GM21737 (cell line): Measurements from ENCODE around the gene HPN.
"Not testable (repeated sequence)": the region's sequence is repeated elsewhere in the genome, so short reads cannot be mapped to it uniquely, and the experiment has no call there.

Experiments
- ATAC-seq: cut with Tn5 transposase; IDR thresholded peaks from one replicate; pipeline ENCODE4 v1.9.1; 2021; ENCODE audit warnings: mild to moderate bottlenecking, moderate library complexity; ENCODE audit not compliant: unreplicated experiment

HPN gene

DNA sequence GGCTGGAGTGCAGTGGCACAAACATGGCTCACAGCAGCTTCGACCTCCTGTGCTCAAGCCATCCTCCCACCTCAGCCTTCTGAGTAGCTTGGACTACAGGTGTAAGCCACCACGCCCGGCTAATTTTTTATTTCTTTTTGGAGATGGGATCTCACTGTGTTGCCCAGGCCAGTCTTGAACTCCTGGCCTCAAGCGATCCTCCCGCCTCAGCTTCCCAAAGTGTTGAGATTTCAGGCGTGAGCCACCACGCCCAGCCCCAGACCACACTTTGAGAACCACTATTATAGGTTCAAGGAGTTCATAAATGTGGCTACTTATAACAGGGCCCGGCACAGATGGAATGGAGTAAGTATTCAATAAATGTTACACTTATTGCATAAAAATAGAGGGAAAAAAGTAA lies 14.5 kb upstream of the HPN start:
- ATAC-seq, result no peak

DNA sequence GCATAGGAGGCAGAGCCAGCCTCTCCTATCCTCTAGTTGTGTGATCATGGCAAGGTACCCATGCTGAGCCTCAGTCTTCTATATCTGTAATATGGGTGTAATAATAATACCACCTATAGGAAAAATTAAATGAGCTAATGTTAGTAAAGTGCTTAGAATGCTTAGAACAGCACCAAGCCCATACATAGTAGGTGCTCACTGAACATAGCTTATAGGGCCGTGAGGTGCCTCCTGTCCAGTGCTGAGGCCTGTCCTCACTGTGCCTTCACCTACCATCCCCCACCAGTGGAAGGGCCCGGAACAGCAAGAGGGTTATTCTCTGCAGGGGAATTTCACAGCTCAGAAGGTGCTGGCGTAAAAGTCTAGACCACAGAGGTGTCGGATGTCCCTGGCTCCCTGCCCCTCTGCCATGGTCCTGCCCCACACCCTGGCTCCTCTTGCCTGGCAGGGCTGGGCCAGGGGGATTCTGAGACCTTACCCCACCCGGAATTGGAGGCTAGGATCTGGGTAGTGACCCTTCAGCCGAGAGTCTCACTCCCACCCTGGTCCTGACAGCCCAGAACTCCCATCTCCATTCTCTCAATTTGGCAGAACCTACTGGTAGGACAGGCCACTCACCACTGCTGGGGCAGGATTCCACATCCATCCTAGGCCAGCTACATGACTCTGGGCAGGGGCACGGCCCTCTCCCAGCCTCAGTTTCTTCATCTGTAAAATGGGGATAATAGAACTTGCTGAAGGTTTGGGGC lies 13.5 kb upstream of the HPN start:
- no peak for ATAC-seq

GRCh38 chr19:35028600-35028885 lies 13.0 kb upstream of the HPN start:
- not testable (repeated sequence) for ATAC-seq

DNA sequence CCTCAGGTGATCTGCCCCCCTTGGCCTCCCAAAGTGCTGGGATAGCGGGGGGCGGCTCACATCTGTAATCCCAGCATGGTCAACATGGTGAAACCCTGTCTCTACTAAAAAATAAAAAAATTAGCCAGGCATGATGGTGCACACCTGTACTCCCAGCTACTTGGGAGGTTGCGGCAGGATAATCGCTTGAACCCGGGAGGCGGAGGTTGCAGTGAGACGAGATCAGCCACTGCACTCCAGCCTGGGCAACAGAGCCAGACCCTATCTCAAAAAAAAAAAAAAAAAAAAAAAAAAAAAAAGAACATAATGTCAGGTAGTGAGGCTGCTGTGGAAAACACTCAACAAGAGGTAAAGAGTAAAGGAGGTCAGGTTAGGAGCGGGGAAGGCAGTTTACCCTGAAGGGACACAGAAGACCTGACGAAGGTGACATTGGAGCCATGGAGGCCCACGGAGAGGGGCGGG lies 12.2 kb upstream of the HPN start:
- not testable (repeated sequence) for ATAC-seq

GRCh38 chr19:35029737-35030256 lies 11.7 kb upstream of the HPN start:
- ATAC-seq, result no peak

DNA sequence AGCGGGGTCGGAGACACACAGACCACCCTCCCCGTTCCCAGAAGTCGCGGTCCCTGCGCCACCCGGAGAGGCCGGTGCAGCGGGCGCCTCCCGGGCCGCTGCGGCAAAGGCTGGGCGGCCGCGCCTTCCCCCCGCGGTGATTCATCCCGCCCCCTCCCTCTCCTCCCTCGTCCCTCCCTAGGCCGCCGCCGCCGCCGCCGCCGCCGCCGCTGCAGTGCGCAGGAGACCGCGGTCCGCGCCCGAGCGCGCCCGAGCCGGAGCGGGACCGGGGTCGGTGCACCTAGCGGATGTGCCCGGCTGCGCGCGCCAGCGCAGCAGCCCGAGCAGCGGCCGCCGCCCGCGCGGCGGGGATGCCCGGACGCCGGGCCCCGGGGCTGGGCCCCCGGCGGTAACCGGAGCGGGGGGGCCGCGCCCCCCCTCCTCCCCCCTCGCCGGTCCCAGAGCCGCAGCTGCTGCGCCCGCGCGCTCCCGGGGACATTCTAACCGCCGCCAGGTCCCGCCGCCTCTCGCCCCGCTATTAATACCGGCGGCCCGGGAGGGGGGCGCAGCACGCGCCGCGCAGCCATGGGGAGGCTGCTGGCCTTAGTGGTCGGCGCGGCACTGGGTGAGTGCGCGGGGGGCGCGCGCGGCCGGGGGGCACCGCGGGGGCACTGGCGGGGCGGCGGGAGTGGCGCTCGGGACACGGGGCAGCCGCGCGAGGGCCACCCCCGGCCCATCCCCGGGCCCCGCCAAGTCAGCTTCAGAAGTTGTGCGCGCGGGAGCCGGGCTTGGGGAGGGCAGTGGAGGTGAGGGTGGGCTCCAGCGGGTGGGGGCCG lies 11.1 kb upstream of the HPN start, which contains the start of gene SCN1B:
Gene SCN1B, plus strand, starts transcription at position 214 of the 815 bp plus-strand sequence. Its CDS starts 351 bp downstream, at position 565.
- ATAC-seq, result no peak

- ATAC-seq, result no peak
Measured at GRCh38 chr19:35031072-35031881, 10.2 kb upstream of the HPN start.

GRCh38 chr19:35032356-35032865 lies 9.1 kb upstream of the HPN start:
- ATAC-seq, result no peak

- ATAC-seq, result no peak
Measured at GRCh38 chr19:35033067-35034004, 8.2 kb upstream of the HPN start.

- no peak for ATAC-seq
Measured at GRCh38 chr19:35034005-35034502, 7.5 kb upstream of the HPN start.

DNA sequence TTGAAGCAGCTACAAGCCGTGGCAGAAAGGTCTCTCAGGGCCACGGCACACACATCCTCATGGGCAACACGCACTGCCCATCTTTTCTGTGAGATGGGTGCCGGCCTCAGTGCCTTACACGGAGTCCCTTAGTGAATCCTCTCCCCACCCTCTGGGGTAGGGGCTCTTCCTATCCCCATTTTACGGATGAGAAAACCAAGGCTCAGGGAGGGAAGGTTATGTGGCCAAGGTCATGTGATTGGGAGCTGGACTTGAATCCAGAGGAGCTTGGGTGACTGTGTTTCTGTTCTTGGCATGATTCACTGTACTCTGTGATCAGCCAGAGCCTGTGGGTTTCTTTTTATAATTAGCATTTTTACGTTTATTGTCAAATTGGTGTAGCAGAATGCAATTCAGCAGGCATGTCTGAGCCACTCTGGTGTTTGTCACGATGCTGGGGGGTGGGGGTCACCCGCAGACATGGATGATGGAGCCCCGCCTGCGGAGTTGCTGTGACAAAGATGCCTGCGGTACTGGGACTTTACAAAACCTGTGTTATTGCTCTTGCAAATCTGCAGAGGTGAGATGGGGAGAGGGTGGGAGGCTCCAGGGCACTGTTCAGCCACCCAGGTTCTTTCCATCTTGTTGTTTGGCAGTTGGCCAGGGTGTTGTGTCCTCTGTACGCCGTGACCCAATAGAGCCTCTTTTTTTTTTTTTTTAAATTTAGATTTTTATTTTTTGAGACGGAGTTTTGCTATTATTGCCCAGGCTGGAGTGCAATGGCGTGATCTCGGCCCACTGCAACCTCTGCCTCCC lies 6.7 kb upstream of the HPN start:
- ATAC-seq, result no peak

DNA sequence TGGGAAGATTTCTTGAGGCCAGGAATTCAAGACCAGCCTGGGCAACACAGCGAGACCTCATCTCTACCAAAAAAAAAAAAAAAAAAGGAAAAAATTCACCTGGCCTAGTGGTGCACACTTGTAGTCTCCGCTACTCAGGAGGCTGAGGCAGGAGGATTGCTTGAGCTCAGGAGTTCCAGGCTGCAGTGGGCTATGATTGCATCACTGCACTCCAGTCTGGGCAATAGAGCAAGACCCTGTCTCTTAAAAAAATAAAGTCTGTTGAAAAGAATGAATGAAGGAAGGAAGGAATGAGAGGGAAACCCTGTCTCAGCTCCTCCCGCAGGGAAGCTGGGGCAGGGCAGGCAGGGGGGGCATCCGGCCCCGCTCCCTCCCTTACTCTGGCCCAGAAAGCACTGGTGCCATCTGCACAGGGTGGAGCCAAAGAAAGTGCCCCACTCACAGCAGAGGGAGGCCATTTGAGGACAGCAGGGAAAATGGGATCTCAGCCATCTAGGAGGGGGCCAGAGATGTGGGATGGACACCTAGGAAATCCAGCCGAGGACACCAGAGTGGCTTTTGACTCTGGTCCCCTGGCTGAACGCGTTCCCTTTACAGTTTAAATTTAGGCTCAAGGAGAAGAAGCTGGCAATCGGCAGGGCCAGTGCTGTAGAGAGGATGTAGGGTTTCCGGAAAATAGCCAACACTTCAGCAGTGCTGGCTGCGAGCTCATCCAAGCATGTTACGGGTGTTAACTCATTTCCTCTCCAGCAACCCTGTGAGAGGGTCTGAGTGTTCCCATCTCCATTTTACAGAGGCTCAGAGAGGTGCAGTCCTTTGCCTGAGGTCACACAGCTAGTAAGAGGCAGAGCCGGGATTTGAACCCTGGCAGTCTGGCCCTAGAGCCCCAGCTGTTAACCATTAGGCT lies 3.6 kb upstream of the HPN start:
- no peak for ATAC-seq

DNA sequence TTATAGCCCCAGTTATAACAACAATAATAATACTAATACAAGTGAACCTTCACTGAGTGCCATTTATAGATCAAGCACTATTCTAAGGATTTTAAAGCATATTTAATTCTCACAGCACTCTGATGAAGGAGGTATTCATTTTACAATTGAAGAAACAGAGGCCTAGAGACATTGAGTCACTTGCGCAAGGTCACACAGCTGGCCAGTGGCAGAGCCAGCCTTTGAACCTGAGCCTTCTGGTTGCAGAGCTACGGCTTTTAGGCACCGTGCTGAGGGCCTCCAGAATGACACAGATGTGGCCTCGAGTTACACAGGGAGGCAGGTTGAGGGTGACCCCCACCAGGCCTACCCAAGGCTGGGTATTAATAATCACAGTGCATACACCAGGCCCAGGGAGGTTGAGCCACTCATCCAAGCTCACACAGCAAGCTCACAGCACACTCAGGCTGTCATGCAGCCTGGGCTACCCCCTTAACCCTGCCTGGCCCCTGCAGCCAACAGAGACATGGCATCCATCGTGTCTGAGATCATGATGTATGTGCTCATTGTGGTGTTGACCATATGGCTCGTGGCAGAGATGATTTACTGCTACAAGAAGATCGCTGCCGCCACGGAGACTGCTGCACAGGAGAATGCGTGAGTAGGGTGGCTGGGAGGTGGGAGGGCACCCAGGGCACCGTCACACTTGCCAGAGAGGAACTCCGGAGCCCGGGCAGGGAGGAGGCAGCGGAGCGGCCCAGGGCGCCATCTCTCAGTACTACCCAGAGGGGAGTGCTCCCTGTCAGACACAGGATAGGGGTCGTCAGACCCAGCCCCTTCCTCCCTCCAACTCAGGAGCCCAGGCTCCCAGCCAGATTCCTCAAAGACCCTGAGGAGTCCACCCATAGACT lies 2.7 kb upstream of the HPN start:
- ATAC-seq, result no peak

GRCh38 chr19:35039881-35040825 lies 1.4 kb upstream of the HPN start:
- no peak for ATAC-seq

DNA sequence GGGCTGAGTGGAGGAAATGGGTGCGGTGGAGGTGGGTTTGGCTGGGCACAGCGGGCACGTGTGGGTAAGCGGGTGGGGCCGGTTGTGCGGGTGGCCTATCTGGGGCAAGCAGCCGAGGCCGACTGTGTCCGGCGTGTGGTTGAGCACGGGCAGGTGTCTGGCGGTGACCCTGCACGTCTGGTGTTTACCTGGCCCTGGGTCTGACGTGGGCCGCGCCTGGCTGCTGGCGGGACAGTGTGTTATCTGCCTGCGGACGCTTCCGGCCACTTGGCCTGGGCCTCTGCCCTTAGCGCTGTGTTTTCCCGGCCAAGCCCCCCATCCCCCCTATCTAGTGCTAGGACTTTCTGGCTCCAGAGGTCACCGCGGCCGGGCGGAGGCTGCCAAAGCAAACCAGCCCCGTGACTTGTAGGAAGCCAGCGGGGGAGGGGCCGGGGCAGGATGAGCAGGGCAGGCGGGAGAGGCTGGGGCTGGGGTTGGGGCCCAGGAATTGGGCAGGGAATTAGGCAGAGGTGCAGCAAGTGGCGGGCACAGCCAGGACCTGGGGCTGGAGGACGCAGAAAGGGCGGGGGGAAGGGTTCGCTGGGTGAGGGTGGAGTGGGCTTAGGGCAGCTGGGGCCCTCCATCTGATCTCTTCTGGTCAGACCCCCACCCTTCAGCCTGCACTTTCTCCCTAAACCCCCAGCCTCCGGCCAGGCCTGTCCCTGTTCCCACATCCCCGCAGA lies 534 bp upstream of the HPN start:
- ATAC-seq, result no peak
